Stimulated activated naive CD8-positive, alpha-beta T cell treated with anti-CD3 and anti-CD28 coated beads, Interleukin-15, amount 100 ng/mL, for 72 hours (primary cell): ENCODE data around the gene LGSN.
"Not testable (repeated sequence)": the region's sequence is repeated elsewhere in the genome, so short reads cannot be mapped to it uniquely, and the experiment has no call there.

Experiments used
- ATAC-seq: fragments of 150-1000 bp; cut with Tn5 transposase; 2 replicates; pipeline ENCODE4 v1.10.0; 2021; ENCODE audit warnings: mild to moderate bottlenecking, moderate library complexity
- DNase-seq, 2 donors: peaks; one replicate each; pipeline ENCODE4 v3.0.0; 2021 to 2022
- H3K27ac Mint-ChIP-seq, 2 donors: one replicate each; pipeline ENCODE4 v1.8.0; 2022; ENCODE audit warnings: mild to moderate bottlenecking in 2 of 2, mixed read lengths in 2 of 2, moderate library complexity in 2 of 2
- H3K27me3 Mint-ChIP-seq: one replicate; pipeline ENCODE4 v1.8.0; 2022; ENCODE audit warnings: mixed read lengths
- H3K4me1 Mint-ChIP-seq: one replicate; pipeline ENCODE4 v1.8.0; 2022; ENCODE audit warnings: mild to moderate bottlenecking, mixed read lengths
- H3K4me3 Mint-ChIP-seq, 2 donors: one replicate each; pipeline ENCODE4 v1.8.0; 2022; ENCODE audit warnings: mild to moderate bottlenecking in 2 of 2, mixed read lengths in 2 of 2, moderate library complexity in 1 of 2
- H3K9me3 Mint-ChIP-seq, 2 donors: one replicate each; pipeline ENCODE4 v1.8.0; 2022; ENCODE audit warnings: mixed read lengths in 2 of 2

LGSN gene

GRCh38 chr6:63319939-63320338 is at the start of gene LGSN:
Gene LGSN (minus strand): TSS chr6:63319983. CDS start chr6:63319943, 40 bp downstream.
- no peaks in the 10 kb centered on the region for H3K4me1 Mint-ChIP-seq
- DNase-seq (no peak), ATAC-seq (no peak)
- H3K27ac Mint-ChIP-seq, result no peak within 1 kb of the TSS
- no peak within 1 kb of the TSS for H3K4me3 Mint-ChIP-seq
- no peaks in the 10 kb centered on the region for H3K27me3 Mint-ChIP-seq
- peaks cover 0 to 2% of the 10 kb centered on the region in 2 donors for H3K9me3 Mint-ChIP-seq

GRCh38 chr6:63368347-63368746 is 48.6 kb upstream of the LGSN start:
- Mint-ChIP-seq H3K4me1 (no peaks in the 10 kb centered on the region), H3K4me3 (no peak overlapping the region), H3K27ac (no peak overlapping the region), H3K27me3 (peaks cover 5% of the 10 kb centered on the region), H3K9me3 (peaks cover 5 to 11% of the 10 kb centered on the region in 2 donors)
- no peak for ATAC-seq
- no peak for DNase-seq

GRCh38 chr6:63362500-63363120 is 42.8 kb upstream of the LGSN start:
- H3K4me3 Mint-ChIP-seq, H3K4me1 Mint-ChIP-seq, DNase-seq, ATAC-seq, H3K27me3 Mint-ChIP-seq, H3K27ac Mint-ChIP-seq: not testable (repeated sequence)
- H3K9me3 Mint-ChIP-seq, result peaks cover 5 to 22% of the 10 kb centered on the region in 2 donors

- ATAC-seq, H3K4me1 Mint-ChIP-seq, DNase-seq, H3K4me3 Mint-ChIP-seq, H3K27ac Mint-ChIP-seq, H3K9me3 Mint-ChIP-seq, H3K27me3 Mint-ChIP-seq: not testable (repeated sequence)
Observed at GRCh38 chr6:63357384-63357783, 37.6 kb upstream of the LGSN start.

- H3K4me1 Mint-ChIP-seq, result peaks cover 9% of the 10 kb centered on the region
- DNase-seq (no peak), ATAC-seq (no peak)
- no peak overlapping the region for H3K4me3 Mint-ChIP-seq
- H3K27me3 Mint-ChIP-seq, result peaks cover 8% of the 10 kb centered on the region
- H3K27ac Mint-ChIP-seq, result no peak overlapping the region
- H3K9me3 Mint-ChIP-seq, result peaks cover 5 to 7% of the 10 kb centered on the region in 2 donors
Observed at GRCh38 chr6:63355632-63356031, 35.8 kb upstream of the LGSN start.

GRCh38 chr6:63353286-63353630 is 33.5 kb upstream of the LGSN start:
- ATAC-seq (no peak), DNase-seq (no peak)
- peaks cover 9% of the 10 kb centered on the region for H3K4me1 Mint-ChIP-seq
- peaks cover 8% of the 10 kb centered on the region for H3K27me3 Mint-ChIP-seq
- no peak overlapping the region for H3K27ac Mint-ChIP-seq
- no peak overlapping the region for H3K4me3 Mint-ChIP-seq
- H3K9me3 Mint-ChIP-seq, result no peaks in the 10 kb centered on the region

- peak overlapping the region; percentile 1 to 31 for H3K4me3 Mint-ChIP-seq
Observed at GRCh38 chr6:63352544-63353285, 32.9 kb upstream of the LGSN start.

GRCh38 chr6:63352069-63352543 is 32.3 kb upstream of the LGSN start:
- DNase-seq, result no peak
- Mint-ChIP-seq H3K9me3 (no peaks in the 10 kb centered on the region), H3K4me3 (peak overlapping the region; percentile 1 to 23), H3K27me3 (peaks cover 8% of the 10 kb centered on the region), H3K27ac (peak overlapping the region in 1 of 2 donors; percentile 63), H3K4me1 (peaks cover 9% of the 10 kb centered on the region)
- ATAC-seq, result no peak

More at GRCh38 chr6:63352544-63353285, 32.9 kb upstream of the LGSN start:
- Mint-ChIP-seq H3K4me1 (peaks cover 9% of the 10 kb centered on the region), H3K9me3 (no peaks in the 10 kb centered on the region), H3K27me3 (peaks cover 8% of the 10 kb centered on the region), H3K27ac (peak overlapping the region; percentile 13 to 63)
- ATAC-seq (peak; percentile 79), DNase-seq (no peak)

- DNase-seq (no peak), ATAC-seq (no peak)
- Mint-ChIP-seq H3K9me3 (no peaks in the 10 kb centered on the region), H3K27ac (no peak overlapping the region), H3K4me3 (no peak overlapping the region), H3K4me1 (peaks cover 9% of the 10 kb centered on the region), H3K27me3 (peaks cover 8% of the 10 kb centered on the region)
Observed at GRCh38 chr6:63349401-63349800, 29.6 kb upstream of the LGSN start.

GRCh38 chr6:63348836-63349235 is 29.1 kb upstream of the LGSN start:
- H3K27me3 Mint-ChIP-seq, result peaks cover 8% of the 10 kb centered on the region
- no peak overlapping the region for H3K27ac Mint-ChIP-seq
- peaks cover 9% of the 10 kb centered on the region for H3K4me1 Mint-ChIP-seq
- ATAC-seq, result no peak
- DNase-seq, result no peak
- H3K9me3 Mint-ChIP-seq, result no peaks in the 10 kb centered on the region
- H3K4me3 Mint-ChIP-seq, result no peak overlapping the region

- peaks cover 1% of the 10 kb centered on the region for H3K27me3 Mint-ChIP-seq
- peaks cover 5% of the 10 kb centered on the region for H3K4me1 Mint-ChIP-seq
- H3K27ac Mint-ChIP-seq, result no peak overlapping the region
- no peak for ATAC-seq
- no peaks in the 10 kb centered on the region for H3K9me3 Mint-ChIP-seq
- no peak overlapping the region for H3K4me3 Mint-ChIP-seq
- DNase-seq, result no peak
Observed at GRCh38 chr6:63347599-63347998, 27.8 kb upstream of the LGSN start.

- no peak for DNase-seq
- no peaks in the 10 kb centered on the region for H3K4me1 Mint-ChIP-seq
- peaks cover 0 to 4% of the 10 kb centered on the region in 2 donors for H3K9me3 Mint-ChIP-seq
- ATAC-seq, result no peak
- no peak overlapping the region for H3K4me3 Mint-ChIP-seq
- no peaks in the 10 kb centered on the region for H3K27me3 Mint-ChIP-seq
- H3K27ac Mint-ChIP-seq, result no peak overlapping the region
Observed at GRCh38 chr6:63346217-63346835, 26.5 kb upstream of the LGSN start.

GRCh38 chr6:63340351-63340750 is 20.6 kb upstream of the LGSN start:
- Mint-ChIP-seq H3K27me3 (no peaks in the 10 kb centered on the region), H3K4me1 (no peaks in the 10 kb centered on the region), H3K27ac (no peak overlapping the region), H3K9me3 (peaks cover 18 to 35% of the 10 kb centered on the region in 2 donors), H3K4me3 (no peak overlapping the region)
- DNase-seq (no peak), ATAC-seq (no peak)

GRCh38 chr6:63334652-63335051 is 14.9 kb upstream of the LGSN start:
- not testable (repeated sequence) for H3K4me1 Mint-ChIP-seq, H3K27me3 Mint-ChIP-seq, ATAC-seq, DNase-seq, H3K4me3 Mint-ChIP-seq, H3K27ac Mint-ChIP-seq
- H3K9me3 Mint-ChIP-seq, result peaks cover 11 to 38% of the 10 kb centered on the region in 2 donors

- DNase-seq (no peak), ATAC-seq (no peak)
- H3K27me3 Mint-ChIP-seq, result no peaks in the 10 kb centered on the region
- peaks cover 3 to 26% of the 10 kb centered on the region in 2 donors for H3K9me3 Mint-ChIP-seq
- no peak overlapping the region for H3K4me3 Mint-ChIP-seq
- no peaks in the 10 kb centered on the region for H3K4me1 Mint-ChIP-seq
- H3K27ac Mint-ChIP-seq, result no peak overlapping the region
Observed at GRCh38 chr6:63333440-63333839, 13.7 kb upstream of the LGSN start.

- H3K9me3 Mint-ChIP-seq, result peaks cover 5 to 43% of the 10 kb centered on the region in 2 donors
- H3K4me3 Mint-ChIP-seq, H3K27me3 Mint-ChIP-seq, ATAC-seq, DNase-seq, H3K4me1 Mint-ChIP-seq, H3K27ac Mint-ChIP-seq: not testable (repeated sequence)
Observed at GRCh38 chr6:63326630-63327029, 6.8 kb upstream of the LGSN start.
